ENCODE data around the gene SMIM28. TPM values are rescaled to one million over a fixed set of nuclear protein-coding genes. Genes with fewer than 3 reads are reported as not detected.

Gene SMIM28
- total RNA-seq, 2 experiments from 2014 or later: not detected

DNA sequence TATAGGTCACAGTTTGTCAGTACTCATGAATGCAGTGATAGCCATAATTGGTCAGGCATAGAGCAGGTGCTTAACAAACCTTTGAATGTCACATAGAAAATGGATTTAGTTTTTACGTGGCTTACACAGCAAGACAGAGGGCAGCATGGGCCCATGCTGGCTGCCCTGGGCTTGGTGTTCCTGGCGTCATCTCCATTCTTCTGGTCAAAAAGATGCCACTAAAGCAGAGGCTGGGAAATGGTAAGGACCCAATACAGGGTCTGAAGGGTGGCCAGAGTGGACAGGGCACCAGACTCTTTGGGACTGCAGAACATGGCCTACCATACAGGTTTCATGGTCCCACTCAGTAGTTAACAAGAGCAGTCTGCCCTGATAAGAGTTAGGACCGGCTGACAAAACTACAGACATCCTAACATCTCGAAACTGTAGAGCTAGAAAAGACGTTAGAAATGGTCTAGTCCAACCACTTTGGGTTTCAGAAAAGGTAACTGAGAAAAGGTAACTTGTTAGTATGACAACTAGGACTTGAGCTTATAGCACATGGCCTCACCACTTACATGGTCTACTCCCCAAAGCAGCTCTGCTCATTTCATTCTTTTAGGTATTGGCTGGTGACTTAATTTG lies 48.9 kb downstream of the SMIM28 start:
- CTCF ChIA-PET (ENCODE audit: unreplicated experiment): interaction anchor here (1.1 kb wide), 1 partner anchor 83 kb away, joined by 5 read pairs; no protein-coding TSS in a partner anchor
- no peak for TF ChIP-seq EZH2phosphoT487 (IDR thresholded peaks at IDR 0.05; ENCODE audit: borderline replicate concordance, low read depth, low read length)
- TF ChIP-seq, protein P1, sequence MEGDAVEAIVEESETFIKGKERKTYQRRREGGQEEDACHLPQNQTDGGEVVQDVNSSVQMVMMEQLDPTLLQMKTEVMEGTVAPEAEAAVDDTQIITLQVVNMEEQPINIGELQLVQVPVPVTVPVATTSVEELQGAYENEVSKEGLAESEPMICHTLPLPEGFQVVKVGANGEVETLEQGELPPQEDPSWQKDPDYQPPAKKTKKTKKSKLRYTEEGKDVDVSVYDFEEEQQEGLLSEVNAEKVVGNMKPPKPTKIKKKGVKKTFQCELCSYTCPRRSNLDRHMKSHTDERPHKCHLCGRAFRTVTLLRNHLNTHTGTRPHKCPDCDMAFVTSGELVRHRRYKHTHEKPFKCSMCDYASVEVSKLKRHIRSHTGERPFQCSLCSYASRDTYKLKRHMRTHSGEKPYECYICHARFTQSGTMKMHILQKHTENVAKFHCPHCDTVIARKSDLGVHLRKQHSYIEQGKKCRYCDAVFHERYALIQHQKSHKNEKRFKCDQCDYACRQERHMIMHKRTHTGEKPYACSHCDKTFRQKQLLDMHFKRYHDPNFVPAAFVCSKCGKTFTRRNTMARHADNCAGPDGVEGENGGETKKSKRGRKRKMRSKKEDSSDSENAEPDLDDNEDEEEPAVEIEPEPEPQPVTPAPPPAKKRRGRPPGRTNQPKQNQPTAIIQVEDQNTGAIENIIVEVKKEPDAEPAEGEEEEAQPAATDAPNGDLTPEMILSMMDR (conservative IDR thresholded peaks at IDR 0.05; ENCODE audit: low read length): no peak
- Histone ChIP-seq H2AFZ (ENCODE audit: low read length) (no peak overlapping the region), H3K4me3 (ENCODE audit: low read depth, low read length, poor library complexity, severe bottlenecking) (no peak overlapping the region), H3K9me2 (ENCODE audit: insufficient read depth, low read length) (no peaks in the 10 kb centered on the region), H4K20me1 (ENCODE audit: insufficient read depth, low read length) (no peaks in the 10 kb centered on the region), H3K4me2 (ENCODE audit: low read length) (no peak overlapping the region), H3K36me3 (ENCODE audit: insufficient read depth, low read length) (no peaks in the 10 kb centered on the region), H3K27ac (ENCODE audit: low read depth, low read length, poor library complexity, severe bottlenecking) (no peak overlapping the region), H3K9me3 (ENCODE audit: low read length) (no peaks in the 10 kb centered on the region), H3K4me1 (ENCODE audit: insufficient read depth, low read length, poor library complexity, severe bottlenecking) (no peaks in the 10 kb centered on the region), H3K79me2 (ENCODE audit: insufficient read depth, low read depth, low read length) (no peaks in the 10 kb centered on the region)
- intact Hi-C loops (cut with micrococcal nuclease; ENCODE audit: unreplicated experiment): loop anchor here (5.0 kb wide), 2 partner anchors 309 to 341 kb away; no protein-coding TSS in a partner anchor
- POLR2A ChIA-PET: interaction anchor here (0.7 to 2.3 kb wide), 4 partner anchors 12 to 89 kb away, joined by 3 to 8 read pairs (median 5); no protein-coding TSS in a partner anchor
- BruUV-seq (replicated peaks): no TSS peak
- DNase-seq (ENCODE audit: low spot score): no peak

DNA sequence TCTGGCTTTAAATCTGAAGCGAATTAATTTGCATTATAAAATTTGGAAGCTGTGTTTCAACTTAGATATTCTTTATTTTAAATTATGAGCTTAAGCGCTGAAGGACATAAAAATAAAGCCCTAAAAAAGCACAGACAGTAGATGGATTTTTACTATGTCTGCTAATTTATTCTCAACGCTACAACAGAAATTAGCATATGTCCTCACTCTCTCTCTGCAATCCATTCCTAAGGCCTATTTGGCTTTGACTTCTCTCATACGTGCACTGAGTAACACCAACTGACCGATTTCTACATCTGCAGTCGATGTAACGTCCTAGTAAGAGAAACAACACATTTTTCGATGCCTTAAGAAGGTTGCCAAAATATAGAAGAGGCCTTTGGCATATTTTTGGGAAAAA lies 50.0 kb downstream of the SMIM28 start:
- Histone ChIP-seq H4K20me1 (ENCODE audit: insufficient read depth, low read length) (no peaks in the 10 kb centered on the region), H3K4me3 (ENCODE audit: low read depth, low read length, poor library complexity, severe bottlenecking) (no peak overlapping the region), H3K79me2 (ENCODE audit: insufficient read depth, low read depth, low read length) (no peaks in the 10 kb centered on the region), H3K9me3 (ENCODE audit: low read length) (no peaks in the 10 kb centered on the region), H3K4me2 (ENCODE audit: low read length) (no peak overlapping the region), H3K27ac (ENCODE audit: low read depth, low read length, poor library complexity, severe bottlenecking) (no peak overlapping the region), H3K9me2 (ENCODE audit: insufficient read depth, low read length) (no peaks in the 10 kb centered on the region), H3K36me3 (ENCODE audit: insufficient read depth, low read length) (no peaks in the 10 kb centered on the region), H2AFZ (ENCODE audit: low read length) (no peak overlapping the region), H3K4me1 (ENCODE audit: insufficient read depth, low read length, poor library complexity, severe bottlenecking) (no peaks in the 10 kb centered on the region)
- POLR2A ChIA-PET: interaction anchor here (0.7 to 2.3 kb wide), 5 partner anchors 22 to 1543 kb away, joined by 3 to 7 read pairs (median 4); no protein-coding TSS in a partner anchor
- BruUV-seq (replicated peaks): no TSS peak
- intact Hi-C loops (cut with micrococcal nuclease; ENCODE audit: unreplicated experiment): loop anchor here (2.0 to 5.0 kb wide), 4 partner anchors 89 to 340 kb away; no protein-coding TSS in a partner anchor
- no peak for DNase-seq (ENCODE audit: low spot score)
- TF ChIP-seq, protein P1 (conservative IDR thresholded peaks at IDR 0.05; ENCODE audit: low read length): no peak
- TF ChIP-seq EZH2phosphoT487 (IDR thresholded peaks at IDR 0.05; ENCODE audit: borderline replicate concordance, low read depth, low read length): no peak
- CTCF ChIA-PET (ENCODE audit: unreplicated experiment): interaction anchor here (0.5 to 1.1 kb wide), 2 partner anchors 82 to 550 kb away, joined by 3 to 5 read pairs; no protein-coding TSS in a partner anchor

Measured in OCI-LY7 (cell line).